Adrenal gland (tissue), 5 donors: Measurements from ENCODE around the gene NMRK2.

Source experiments
- CTCF ChIP-seq, 6 experiments: fragments of 450-650 bp in 4 of 6; fragments of 200-600 bp in 2 of 6; sonication (generic) in 1 of 6; IDR thresholded peaks; 1 replicate in 5 of 6; 2 replicates in 1 of 6; pipeline versions ENCODE4 v1.5.1 to v1.8.0; 2016 to 2021; ENCODE audit warnings: antibody characterized with exemption in 6 of 6, mild to moderate bottlenecking in 2 of 6, moderate library complexity in 1 of 6
- POLR2A ChIP-seq, 2 donors: fragments of 450-650 bp; IDR thresholded peaks; one replicate each; pipeline ENCODE4 v1.6.1; 2017; ENCODE audit warnings: antibody characterized with exemption in 2 of 2, mild to moderate bottlenecking in 2 of 2, moderate library complexity in 1 of 2
- donor health status: DM: no; HTN: no; CAD: no.

GRCh38 chr19:3984584-3984907 lies 51.7 kb downstream of the NMRK2 start:
- TF ChIP-seq CTCF (IDR thresholded peaks at IDR 0.05), result peak in 1 of 6 experiments; percentile 6
- TF ChIP-seq POLR2A (IDR thresholded peaks at IDR 0.05), result no peak
